ENCODE data around the gene DLX3. TPM values are rescaled to one million over a fixed set of nuclear protein-coding genes. Genes with fewer than 3 reads are reported as not detected.

Gene DLX3
- polyA plus RNA-seq, 1 of the 3 experiments (the other 2 are of a cell fraction): not detected

- no peak overlapping the region for H3K4me2 ChIP-seq
- H3K27me3 ChIP-seq (ENCODE audit: insufficient read depth): no peaks in the 10 kb centered on the region
- H3K9me3 ChIP-seq: no peaks in the 10 kb centered on the region
- H3K79me2 ChIP-seq (ENCODE audit: insufficient read depth): peaks cover 9% of the 10 kb centered on the region; the same call in 1 of the 2 replicates
- H3K4me3 ChIP-seq (ENCODE audit: low read depth in 2 of 2, low read length in 1 of 2): no peak overlapping the region
- 75% methylated on average over 6 of the region's 6 CpGs for WGBS (ENCODE audit: low lambda C conversion rate)
- ChIA-PET POLR2A (no interaction called here), CTCF (interaction anchor here (0.6 to 9.5 kb wide), 13 partner anchors 9 to 179 kb away, joined by 3 to 90 read pairs (median 4); partner anchors contain the start of genes COL1A1, ITGA3 and PDK2)
- no peak overlapping the region for H3K9ac ChIP-seq
- no peak overlapping the region for H2AFZ ChIP-seq (ENCODE audit: low read depth)
- no peak for TF ChIP-seq ELF1 (IDR thresholded peaks at IDR 0.05)
- TF ChIP-seq GABPA (IDR thresholded peaks at IDR 0.05; ENCODE audit: low read depth): no peak
- TF ChIP-seq SIN3A (IDR thresholded peaks at IDR 0.05; ENCODE audit: borderline replicate concordance, low read depth, low read length): no peak
- TF ChIP-seq YY1 (IDR thresholded peaks at IDR 0.05; ENCODE audit: low read depth): no peak
- no peak for TF ChIP-seq MAX (IDR thresholded peaks at IDR 0.05; ENCODE audit: low read depth)
- no peak for TF ChIP-seq EZH2phosphoT487 (IDR thresholded peaks at IDR 0.05; ENCODE audit: borderline replicate concordance, low read depth)
- no peak for TF ChIP-seq TEAD4 (IDR thresholded peaks at IDR 0.05; ENCODE audit: borderline replicate concordance, insufficient read depth)
- no peak for TF ChIP-seq JUND (IDR thresholded peaks at IDR 0.05)
- TF ChIP-seq GATA2 (CRISPR knock-in tag; IDR thresholded peaks at IDR 0.05): no peak
- TF ChIP-seq RCOR1 (IDR thresholded peaks at IDR 0.05; ENCODE audit: low read length): no peak
- TF ChIP-seq IRF3 (IDR thresholded peaks at IDR 0.05; ENCODE audit: low read depth, low read length): no peak
- no peak for TF ChIP-seq MXI1 (IDR thresholded peaks at IDR 0.05; ENCODE audit: low read depth, low read length)
- TF ChIP-seq PBX3 (IDR thresholded peaks at IDR 0.05): no peak
- no peak for TF ChIP-seq FOSL2 (IDR thresholded peaks at IDR 0.05; ENCODE audit: borderline replicate concordance, low read depth)
- TF ChIP-seq USF1 (IDR thresholded peaks at IDR 0.05; ENCODE audit: borderline replicate concordance, low read depth): no peak
- no peak for TF ChIP-seq RFX5 (IDR thresholded peaks at IDR 0.05; ENCODE audit: low read length)
- no peak for TF ChIP-seq SMC3 (IDR thresholded peaks at IDR 0.05; ENCODE audit: low read depth, low read length)
- no peak for TF ChIP-seq CHD2 (IDR thresholded peaks at IDR 0.05; ENCODE audit: low read length, partially characterized antibody)
- H3K4me1 ChIP-seq (ENCODE audit: control insufficient read depth in 1 of 2, insufficient read depth in 2 of 2, low read depth in 1 of 2, low read length in 1 of 2): peaks cover 0 to 8% of the 10 kb centered on the region in 2 experiments; a peak in 2 of 4 replicates
- H3K27ac ChIP-seq (ENCODE audit: low read depth in 2 of 2, low read length in 1 of 2): no peak overlapping the region
- H3K36me3 ChIP-seq (replicated peaks in 1 of 2; ENCODE audit: control insufficient read depth in 1 of 2, insufficient read depth in 2 of 2, low read length in 1 of 2): no peaks in the 10 kb centered on the region
- H3F3A ChIP-seq (replicated peaks; ENCODE audit: insufficient read depth): peaks cover 47% of the 10 kb centered on the region
- DNase-seq: no peak
- H3K9me2 ChIP-seq: no peaks in the 10 kb centered on the region
- no peaks in the 10 kb centered on the region for H4K20me1 ChIP-seq (ENCODE audit: insufficient read depth)
Measured at GRCh38 chr17:50021681-50022370, 26.8 kb upstream of the DLX3 start.
